ENCODE results near the gene MYO7B.

DNA sequence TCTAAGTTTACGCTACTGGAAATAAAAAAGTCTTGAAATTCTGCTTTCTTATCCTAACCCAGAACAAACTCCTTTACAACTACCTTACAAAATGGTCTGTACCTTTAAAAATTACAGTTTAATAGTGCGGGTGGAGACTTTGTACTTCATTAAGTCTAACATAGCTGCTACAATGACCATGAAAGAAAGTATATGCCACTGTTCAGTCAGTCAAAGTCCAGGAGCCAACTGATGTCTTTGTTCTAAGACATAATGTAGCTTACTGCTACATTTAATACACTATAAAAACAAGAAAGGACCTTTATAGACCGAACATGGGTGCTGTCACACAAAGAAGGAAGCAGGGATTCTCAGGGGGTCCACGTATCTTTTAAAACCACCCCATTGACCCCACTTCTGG, 45.2 kb upstream of the MYO7B start:
- no peak for TF ChIP-seq CTCF (IDR thresholded peaks at IDR 0.05 in 4 of 5, conservative IDR thresholded peaks at IDR 0.05 in 1 of 5)
- no peak for TF ChIP-seq POLR2A (IDR thresholded peaks at IDR 0.05)
